K562 (cell line): ENCODE data around the gene SERINC5. TPM values are rescaled to one million over a fixed set of nuclear protein-coding genes. Genes with fewer than 3 reads are reported as not detected.
"Not testable (repeated sequence)": the region's sequence is repeated elsewhere in the genome, so short reads cannot be mapped to it uniquely, and the experiment has no call there.

ENCODE experiments used
- ATAC-seq: fragments of 200-7000 bp; cut with Tn5 transposase; 3 replicates; pipeline ENCODE4 v1.9.1; 2020; ENCODE audit warnings: moderate library complexity
- BruUV-seq: library from RNA; stranded (reverse); fragments of 400-500 nt; replicated peaks from 2 replicates; lab custom pipeline; 2021; lab: Mats Ljungman, UMichigan
- CTCF ChIA-PET: fragments of 300-600 bp; formaldehyde crosslinking; extraction: SDS; loops from one replicate; lab custom pipeline; 2021; ENCODE audit warnings: low intra/inter-chr PET ratio; lab: Yijun Ruan, JAX
- POLR2A ChIA-PET: fragments of 300-600, 350-650 bp; sonication (Branson Sonifier 250); formaldehyde crosslinking; extraction: SDS; loops from one replicate; lab custom pipeline; 2021; ENCODE audit warnings: antibody characterized with exemption, inconsistent platforms; lab: Yijun Ruan, JAX
- DNase-seq, 4 experiments: peaks; one replicate each; pipeline versions ENCODE4 v3.0.0 to v3.0.0-alpha.2; 2011 to 2018; ENCODE audit warnings: low spot score in 3 of 4, mixed read lengths in 3 of 4; ENCODE audit errors: extremely low read depth in 1 of 4
- FAIRE-seq: peaks from 2 replicates; lab custom pipeline; 2011; peaks lifted over from hg19 to GRCh38; lab: Jason Lieb, UNC
- H2AFZ ChIP-seq: 2 replicates; pipeline ENCODE4 v1.6.0; 2011; ENCODE audit warnings: low read depth, low read length, control low read depth, inconsistent platforms
- H3K27ac ChIP-seq: fragments of 200-600 bp; 3 replicates; pipeline ENCODE4 v1.8.0; 2011; ENCODE audit warnings: low read depth, mild to moderate bottlenecking, control low read depth, inconsistent platforms, low read length, moderate library complexity, mixed read lengths; ENCODE audit errors: extremely low read depth
- H3K27me3 ChIP-seq, 2 experiments: fragments of 300-600 bp in 1 of 2; 2 replicates in 1 of 2; 3 replicates in 1 of 2; pipeline versions ENCODE4 v1.6.0 to v1.8.0; 2011; ENCODE audit warnings: inconsistent platforms in 2 of 2, low read length in 2 of 2, mild to moderate bottlenecking in 1 of 2, mixed read lengths in 1 of 2, moderate library complexity in 1 of 2; ENCODE audit not compliant: control insufficient read depth in 2 of 2, insufficient read depth in 2 of 2
- H3K36me3 ChIP-seq: fragments of 300-600 bp; 3 replicates; pipeline ENCODE4 v1.8.0; 2011; ENCODE audit warnings: mild to moderate bottlenecking, low read length, inconsistent platforms; ENCODE audit not compliant: control insufficient read depth, insufficient read depth
- H3K4me1 ChIP-seq, 2 experiments: fragments of 200-600 bp in 1 of 2; replicated peaks in 1 of 2; 2 replicates in 1 of 2; 3 replicates in 1 of 2; pipeline versions ENCODE4 v1.5.1 to v1.8.0; 2011; ENCODE audit warnings: inconsistent platforms in 2 of 2, low read length in 2 of 2, mild to moderate bottlenecking in 1 of 2, mixed read lengths in 1 of 2, moderate library complexity in 1 of 2; ENCODE audit not compliant: control insufficient read depth in 2 of 2, insufficient read depth in 2 of 2
- H3K4me2 ChIP-seq: 2 replicates; pipeline ENCODE4 v1.6.1; 2011; ENCODE audit warnings: low read length, control low read depth, inconsistent platforms, mixed read lengths; ENCODE audit not compliant: insufficient read depth
- H3K4me3 ChIP-seq: fragments of 200-600 bp; sonication (generic), shearing (Covaris generic); 2 replicates; pipeline ENCODE4 v1.5.1; 2016; ENCODE audit warnings: control low read depth, inconsistent platforms
- H3K79me2 ChIP-seq: fragments of 200-600 bp; 3 replicates; pipeline ENCODE4 v1.8.0; 2011; ENCODE audit warnings: low read length, inconsistent platforms; ENCODE audit not compliant: control insufficient read depth, insufficient read depth
- H3K9ac ChIP-seq, 2 experiments: 2 replicates each; pipeline versions ENCODE4 v1.6.0 to v1.6.1; 2011; ENCODE audit warnings: low read depth in 2 of 2, low read length in 2 of 2, control low read depth in 1 of 2, inconsistent platforms in 1 of 2, mild to moderate bottlenecking in 1 of 2, mixed read lengths in 1 of 2; ENCODE audit not compliant: insufficient read depth in 1 of 2
- H3K9me1 ChIP-seq: one replicate; pipeline ENCODE4 v1.6.0; 2011; ENCODE audit warnings: inconsistent platforms, mild to moderate bottlenecking, low read length, moderate library complexity; ENCODE audit not compliant: control insufficient read depth, insufficient read depth
- H3K9me3 ChIP-seq: replicated peaks from 2 replicates; pipeline ENCODE4 v1.5.1; 2011; ENCODE audit warnings: low read depth, low read length, inconsistent platforms; ENCODE audit not compliant: control insufficient read depth, insufficient read depth
- H4K20me1 ChIP-seq: replicated peaks from 2 replicates; pipeline ENCODE4 v1.6.1; 2011; ENCODE audit warnings: low read length, inconsistent platforms, mixed read lengths; ENCODE audit not compliant: control insufficient read depth, insufficient read depth
- CEBPG ChIP-seq, 3 experiments: fragments of 200-800 bp in 1 of 3; sonication (Bioruptor generic) in 1 of 3; sonication (generic) in 1 of 3; formaldehyde crosslinking in 1 of 3; IDR thresholded peaks in 2 of 3; conservative IDR thresholded peaks in 1 of 3; 2 replicates each; pipeline versions ENCODE4 v1.6.1 to v1.8.0; 2016 to 2022; ENCODE audit warnings: missing compliant biosample characterization in 2 of 3, missing genetic modification characterization in 2 of 3, mild to moderate bottlenecking in 1 of 3, missing genetic modification reagents in 1 of 3
- ETV6 ChIP-seq, 3 experiments: fragments of 150-350 bp in 1 of 3; sonication (generic) in 1 of 3; formaldehyde crosslinking in 1 of 3; IDR thresholded peaks; 2 replicates each; pipeline versions ENCODE4 v1.6.1 to v1.8.0; 2014 to 2022; ENCODE audit warnings: borderline replicate concordance in 2 of 3, low read depth in 2 of 3, antibody characterized with exemption in 1 of 3, low read length in 1 of 3, mild to moderate bottlenecking in 1 of 3, missing genetic modification reagents in 1 of 3
- EZH2 ChIP-seq: IDR thresholded peaks from 2 replicates; pipeline ENCODE4 v1.6.1; 2012; ENCODE audit warnings: low read depth, mild to moderate bottlenecking, inconsistent platforms, low read length, borderline replicate concordance
- IFI16 ChIP-seq: fragments of 250-450 bp; sonication (Bioruptor Pico); IDR thresholded peaks from 2 replicates; pipeline ENCODE4 v2.1.2; 2022; ENCODE audit warnings: mild to moderate bottlenecking, inconsistent platforms
- SPI1 ChIP-seq: IDR thresholded peaks from 2 replicates; pipeline ENCODE4 v1.6.1; 2011; ENCODE audit warnings: low read depth, low read length, control low read depth, borderline replicate concordance
- WGBS: fragments of 100-300 bp; shearing (Covaris generic); methylation state at CpG from one replicate; pipeline ENCODE4 v1.1.6; 2016; ENCODE audit warnings: low coverage, mixed read lengths; ENCODE audit not compliant: insufficient coverage; ENCODE audit errors: missing lambda C conversion rate; 5-methylcytosine and 5-hydroxymethylcytosine counted together
- in situ Hi-C: fragments of 300-500 bp; cut with MboI; formaldehyde crosslinking; loops from 4 replicates; pipeline ENCODE4 v1.15.0; 2018; ENCODE audit warnings: inconsistent platforms, mixed read lengths
- intact Hi-C: fragments of 100-400 bp; cut with micrococcal nuclease; formaldehyde crosslinking; loops from 2 replicates; pipeline ENCODE4 v1.14.2; 2022
- polyA plus RNA-seq, 8 experiments: library from polyadenylated mRNA; depleted of rRNA in 4 of 8; stranded (reverse) in 5 of 8; unstranded in 3 of 8; fragments of >200 nt; fragmentation: Nextera tagmentation in 2 of 8; fragmentation: Illumina TruSeq in 1 of 8; extraction: Ambion mirVana in 2 of 8; extraction: Trizol in 1 of 8; gene quantifications; 2 replicates each; pipeline versions ENCODE4 v1.2.1 to v1.2.3, GENCODE V29; 2011 to 2014; ENCODE audit warnings: inconsistent platforms in 1 of 8, missing spikeins in 1 of 8
- total RNA-seq, 7 experiments: library from RNA; depleted of rRNA in 6 of 7; stranded (reverse); fragments of >200 nt in 6 of 7; fragmentation: Illumina TruSeq in 2 of 7; extraction: Trizol in 2 of 7; gene quantifications; 2 replicates each; pipeline versions ENCODE4 v1.2.1 to v1.2.3, GENCODE V29; 2011 to 2021; ENCODE audit warnings: low replicate concordance in 1 of 7
- TF ChIP-seq, protein P1 (sequence below): sonication (generic); formaldehyde crosslinking; IDR thresholded peaks from 2 replicates; pipeline ENCODE4 v1.5.0; 2020; ENCODE audit warnings: missing genetic modification reagents
- TF ChIP-seq, protein P2 (sequence below): fragments of 450-650 bp; formaldehyde crosslinking; IDR thresholded peaks from 2 replicates; pipeline ENCODE4 v1.4.0; 2022; ENCODE audit warnings: mild to moderate bottlenecking, moderate library complexity

The SERINC5 gene
- total and polyA plus RNA-seq, 9 of the 15 experiments (the other 6 are each of a cell fraction or from before 2014, with no cell fraction given) = 1.4 to 7.9 (median 3.7) TPM

DNA sequence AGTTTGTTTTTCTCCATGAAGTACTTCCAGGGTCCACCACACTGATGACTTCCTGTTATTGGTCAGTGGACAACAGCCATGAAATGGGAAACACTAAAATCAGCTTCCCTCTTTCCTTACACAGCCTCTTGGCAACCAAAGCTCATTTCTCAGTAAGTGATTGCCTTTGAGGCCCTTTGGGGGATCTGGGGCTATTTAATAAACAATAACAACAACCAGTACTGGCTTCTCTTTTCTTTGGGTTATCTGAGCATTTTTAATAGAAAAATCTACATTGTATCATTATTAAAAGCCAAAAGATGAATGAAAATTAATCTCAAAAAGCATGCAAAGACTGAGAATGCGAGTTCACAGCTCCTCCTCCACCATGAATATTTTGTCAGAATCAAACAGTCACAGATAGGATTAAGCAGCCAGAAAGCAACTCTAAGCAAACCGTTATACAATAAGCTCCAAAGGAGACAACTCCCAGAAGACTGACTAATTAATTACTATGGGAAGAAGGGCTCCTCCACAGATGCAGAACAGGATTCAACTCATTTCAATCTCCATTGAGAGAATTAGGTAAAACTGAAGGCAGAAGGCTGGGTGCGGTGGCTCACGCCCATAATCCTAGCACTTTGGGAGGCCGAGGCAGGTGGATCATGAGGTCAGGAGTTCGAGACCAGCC is 68.3 kb downstream of the SERINC5 start (continued):
- TF ChIP-seq, protein P1, sequence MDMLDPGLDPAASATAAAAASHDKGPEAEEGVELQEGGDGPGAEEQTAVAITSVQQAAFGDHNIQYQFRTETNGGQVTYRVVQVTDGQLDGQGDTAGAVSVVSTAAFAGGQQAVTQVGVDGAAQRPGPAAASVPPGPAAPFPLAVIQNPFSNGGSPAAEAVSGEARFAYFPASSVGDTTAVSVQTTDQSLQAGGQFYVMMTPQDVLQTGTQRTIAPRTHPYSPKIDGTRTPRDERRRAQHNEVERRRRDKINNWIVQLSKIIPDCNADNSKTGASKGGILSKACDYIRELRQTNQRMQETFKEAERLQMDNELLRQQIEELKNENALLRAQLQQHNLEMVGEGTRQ (CRISPR knock-in tag) = no peak
- TF ChIP-seq, protein P2, sequence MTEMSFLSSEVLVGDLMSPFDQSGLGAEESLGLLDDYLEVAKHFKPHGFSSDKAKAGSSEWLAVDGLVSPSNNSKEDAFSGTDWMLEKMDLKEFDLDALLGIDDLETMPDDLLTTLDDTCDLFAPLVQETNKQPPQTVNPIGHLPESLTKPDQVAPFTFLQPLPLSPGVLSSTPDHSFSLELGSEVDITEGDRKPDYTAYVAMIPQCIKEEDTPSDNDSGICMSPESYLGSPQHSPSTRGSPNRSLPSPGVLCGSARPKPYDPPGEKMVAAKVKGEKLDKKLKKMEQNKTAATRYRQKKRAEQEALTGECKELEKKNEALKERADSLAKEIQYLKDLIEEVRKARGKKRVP = no peak
- TF ChIP-seq IFI16 (CRISPR knock-in tag) (no peak), SPI1 (0 out of 2 replicates have a peak, but pooled peaks have one; percentile 30), EZH2 (no peak), ETV6 (IDR thresholded peaks at IDR 0.05; ENCODE audit: borderline replicate concordance in 1 of 2, low read depth in 2 of 2, low read length in 1 of 2) (no peak), ETV6 (CRISPR knock-in tag; IDR thresholded peaks at IDR 0.05; ENCODE audit: borderline replicate concordance) (no peak)

DNA sequence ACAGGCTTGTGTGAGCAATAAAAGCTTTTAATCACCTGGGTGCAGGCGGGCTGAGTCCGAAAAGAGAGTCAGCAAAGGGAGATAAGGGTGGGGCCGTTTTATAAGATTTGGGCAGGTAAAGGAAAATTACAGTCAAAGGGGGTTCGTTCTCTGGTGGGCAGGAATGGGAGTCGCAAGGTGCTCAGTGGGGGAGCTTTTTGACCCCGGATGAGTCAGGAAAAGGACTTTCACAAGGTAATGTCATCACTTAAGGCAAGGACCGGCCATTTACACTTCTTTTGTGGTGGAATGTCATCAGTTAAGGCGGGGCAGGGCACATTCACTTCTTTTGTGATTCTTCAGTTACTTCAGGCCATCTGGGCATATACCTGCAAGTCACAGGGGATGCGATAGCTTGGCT is 70.3 kb downstream of the SERINC5 start:
- peaks cover 13 to 29% of the 10 kb centered on the region in 2 experiments; a peak in 4 of 5 replicates for H3K4me1 ChIP-seq
- H3K27me3 ChIP-seq; H3K9me3 ChIP-seq; H3K9me1 ChIP-seq; H2AFZ ChIP-seq; H3K9ac ChIP-seq; BruUV-seq; H4K20me1 ChIP-seq; intact Hi-C loops; DNase-seq; in situ Hi-C loops; CTCF ChIA-PET; H3K4me3 ChIP-seq; ATAC-seq; H3K36me3 ChIP-seq; FAIRE-seq; H3K79me2 ChIP-seq; H3K27ac ChIP-seq; H3K4me2 ChIP-seq; TF ChIP-seq CEBPG (CRISPR knock-in tag; IDR thresholded peaks at IDR 0.05): not testable (repeated sequence)
- POLR2A ChIA-PET = interaction anchor here (0.6 kb wide), 1 partner anchor 232 kb away, joined by 3 read pairs; no protein-coding TSS in a partner anchor
- TF ChIP-seq CEBPG (tag; conservative IDR thresholded peaks at IDR 0.05 in 1 of 2, IDR thresholded peaks at IDR 0.05 in 1 of 2) = 0 out of 4 replicates have a peak, but pooled peaks of 1 of the 2 experiments have one; percentile 2
- 35% methylated on average over 7 of the region's 9 CpGs for WGBS
